ENCODE measurements around the gene DARS1. TPM values are rescaled to one million over a fixed set of nuclear protein-coding genes. Genes with fewer than 3 reads are reported as not detected.
A peak's percentile ranks its signal among the peaks of the same experiment; 100 is the strongest.

The DARS1 gene
- total RNA-seq, 1 experiment from 2014 or later, result 85.3 TPM

DNA sequence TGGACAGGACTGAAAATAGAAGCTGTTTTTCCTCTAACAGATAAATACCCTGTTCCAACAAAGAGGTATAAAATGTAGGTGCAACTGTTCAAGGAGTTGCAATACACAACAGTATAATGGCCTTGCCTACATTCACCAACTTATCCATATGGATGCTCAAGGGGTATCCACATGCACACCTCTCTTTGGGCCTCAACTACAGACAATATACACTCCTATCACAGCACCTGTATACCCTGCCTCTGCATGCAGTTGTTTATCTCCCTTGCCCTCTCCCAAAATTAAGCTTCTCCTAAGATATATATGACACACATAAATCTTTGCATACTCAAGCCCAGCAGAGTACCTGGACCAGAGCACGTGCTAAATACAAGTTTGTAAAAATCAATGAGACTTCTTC, 37.3 kb downstream of the DARS1 start:
- Histone ChIP-seq H3K27ac (ENCODE audit: low read length) (peak overlapping the region; percentile 29), H3K27me3 (ENCODE audit: control insufficient read depth, insufficient read depth, low read length) (no peaks in the 10 kb centered on the region), H3K4me1 (ENCODE audit: control insufficient read depth, insufficient read depth, low read length) (peaks cover 31% of the 10 kb centered on the region), H3K9me3 (ENCODE audit: control insufficient read depth, insufficient read depth, low read depth, low read length) (peaks cover 3% of the 10 kb centered on the region; the same call in 1 of the 2 replicates), H3K36me3 (ENCODE audit: control insufficient read depth, insufficient read depth, low read length) (no peaks in the 10 kb centered on the region), H3K4me3 (ENCODE audit: low read depth in 2 of 2, low read length in 2 of 2) (peak overlapping the region in 1 of 2 experiments; percentile 33; a peak in 1 of 4 replicates)
- no TSS peak for BruUV-seq (replicated peaks)
- intact Hi-C loops (cut with micrococcal nuclease; ENCODE audit: unreplicated experiment) (no loop called here), in situ Hi-C loops (cut with HindIII; ENCODE audit: low pct_unique_long_range_greater_than_20kb, low sequenced_read_pairs) (no loop called here)
- no peak for DNase-seq (ENCODE audit: low read depth, low spot score)
- peak; percentile 43 for ATAC-seq
- TF ChIP-seq, protein P1, sequence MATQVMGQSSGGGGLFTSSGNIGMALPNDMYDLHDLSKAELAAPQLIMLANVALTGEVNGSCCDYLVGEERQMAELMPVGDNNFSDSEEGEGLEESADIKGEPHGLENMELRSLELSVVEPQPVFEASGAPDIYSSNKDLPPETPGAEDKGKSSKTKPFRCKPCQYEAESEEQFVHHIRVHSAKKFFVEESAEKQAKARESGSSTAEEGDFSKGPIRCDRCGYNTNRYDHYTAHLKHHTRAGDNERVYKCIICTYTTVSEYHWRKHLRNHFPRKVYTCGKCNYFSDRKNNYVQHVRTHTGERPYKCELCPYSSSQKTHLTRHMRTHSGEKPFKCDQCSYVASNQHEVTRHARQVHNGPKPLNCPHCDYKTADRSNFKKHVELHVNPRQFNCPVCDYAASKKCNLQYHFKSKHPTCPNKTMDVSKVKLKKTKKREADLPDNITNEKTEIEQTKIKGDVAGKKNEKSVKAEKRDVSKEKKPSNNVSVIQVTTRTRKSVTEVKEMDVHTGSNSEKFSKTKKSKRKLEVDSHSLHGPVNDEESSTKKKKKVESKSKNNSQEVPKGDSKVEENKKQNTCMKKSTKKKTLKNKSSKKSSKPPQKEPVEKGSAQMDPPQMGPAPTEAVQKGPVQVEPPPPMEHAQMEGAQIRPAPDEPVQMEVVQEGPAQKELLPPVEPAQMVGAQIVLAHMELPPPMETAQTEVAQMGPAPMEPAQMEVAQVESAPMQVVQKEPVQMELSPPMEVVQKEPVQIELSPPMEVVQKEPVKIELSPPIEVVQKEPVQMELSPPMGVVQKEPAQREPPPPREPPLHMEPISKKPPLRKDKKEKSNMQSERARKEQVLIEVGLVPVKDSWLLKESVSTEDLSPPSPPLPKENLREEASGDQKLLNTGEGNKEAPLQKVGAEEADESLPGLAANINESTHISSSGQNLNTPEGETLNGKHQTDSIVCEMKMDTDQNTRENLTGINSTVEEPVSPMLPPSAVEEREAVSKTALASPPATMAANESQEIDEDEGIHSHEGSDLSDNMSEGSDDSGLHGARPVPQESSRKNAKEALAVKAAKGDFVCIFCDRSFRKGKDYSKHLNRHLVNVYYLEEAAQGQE (IDR thresholded peaks at IDR 0.05; ENCODE audit: insufficient read depth in 1 of 2, low read depth in 2 of 2, low read length in 1 of 2), result no peak
- TF ChIP-seq, protein P2, sequence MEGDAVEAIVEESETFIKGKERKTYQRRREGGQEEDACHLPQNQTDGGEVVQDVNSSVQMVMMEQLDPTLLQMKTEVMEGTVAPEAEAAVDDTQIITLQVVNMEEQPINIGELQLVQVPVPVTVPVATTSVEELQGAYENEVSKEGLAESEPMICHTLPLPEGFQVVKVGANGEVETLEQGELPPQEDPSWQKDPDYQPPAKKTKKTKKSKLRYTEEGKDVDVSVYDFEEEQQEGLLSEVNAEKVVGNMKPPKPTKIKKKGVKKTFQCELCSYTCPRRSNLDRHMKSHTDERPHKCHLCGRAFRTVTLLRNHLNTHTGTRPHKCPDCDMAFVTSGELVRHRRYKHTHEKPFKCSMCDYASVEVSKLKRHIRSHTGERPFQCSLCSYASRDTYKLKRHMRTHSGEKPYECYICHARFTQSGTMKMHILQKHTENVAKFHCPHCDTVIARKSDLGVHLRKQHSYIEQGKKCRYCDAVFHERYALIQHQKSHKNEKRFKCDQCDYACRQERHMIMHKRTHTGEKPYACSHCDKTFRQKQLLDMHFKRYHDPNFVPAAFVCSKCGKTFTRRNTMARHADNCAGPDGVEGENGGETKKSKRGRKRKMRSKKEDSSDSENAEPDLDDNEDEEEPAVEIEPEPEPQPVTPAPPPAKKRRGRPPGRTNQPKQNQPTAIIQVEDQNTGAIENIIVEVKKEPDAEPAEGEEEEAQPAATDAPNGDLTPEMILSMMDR (IDR thresholded peaks at IDR 0.05), result no peak
- TF ChIP-seq TCF7L2 (IDR thresholded peaks at IDR 0.05; ENCODE audit: low read depth, low read length) (no peak), POLR2AphosphoS5 (IDR thresholded peaks at IDR 0.05; ENCODE audit: low read depth, low read length) (no peak), SIN3A (IDR thresholded peaks at IDR 0.05; ENCODE audit: borderline replicate concordance, insufficient read depth, low read depth, low read length) (no peak)
- POLR2A ChIA-PET, result interaction anchor here (0.7 kb wide), 1 partner anchor 18 kb away, joined by 7 read pairs; no protein-coding TSS in a partner anchor
- CTCF ChIA-PET, result no interaction called here

DNA sequence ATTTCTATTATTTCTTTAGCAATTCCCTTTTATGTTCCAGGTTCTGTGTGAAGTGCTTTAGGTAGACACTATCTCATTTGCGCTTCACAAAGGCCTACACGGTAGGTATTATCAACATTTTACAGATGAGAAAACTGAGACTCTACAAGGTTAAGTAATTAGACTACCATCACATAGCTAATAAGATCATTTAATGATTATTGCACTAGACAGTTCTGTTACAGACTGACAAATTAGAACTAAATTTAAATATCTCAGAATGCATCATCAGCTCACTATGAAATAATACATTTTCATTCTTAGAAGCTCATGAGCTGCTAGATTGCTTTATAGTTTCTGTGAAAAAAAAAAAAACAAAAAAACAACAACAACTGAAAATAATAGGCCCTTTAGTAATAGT, 37.9 kb downstream of the DARS1 start:
- Histone ChIP-seq H3K9me3 (ENCODE audit: control insufficient read depth, insufficient read depth, low read depth, low read length) (peaks cover 3% of the 10 kb centered on the region; the same call in 1 of the 2 replicates), H3K4me3 (ENCODE audit: low read depth in 2 of 2, low read length in 2 of 2) (no peak overlapping the region), H3K27ac (ENCODE audit: low read length) (no peak overlapping the region), H3K36me3 (ENCODE audit: control insufficient read depth, insufficient read depth, low read length) (no peaks in the 10 kb centered on the region; the same call in 1 of the 2 replicates), H3K27me3 (ENCODE audit: control insufficient read depth, insufficient read depth, low read length) (no peaks in the 10 kb centered on the region), H3K4me1 (ENCODE audit: control insufficient read depth, insufficient read depth, low read length) (peaks cover 31% of the 10 kb centered on the region)
- intact Hi-C loops (cut with micrococcal nuclease; ENCODE audit: unreplicated experiment) (no loop called here), in situ Hi-C loops (cut with HindIII; ENCODE audit: low pct_unique_long_range_greater_than_20kb, low sequenced_read_pairs) (no loop called here)
- no TSS peak for BruUV-seq (replicated peaks)
- no peak for DNase-seq (ENCODE audit: low read depth, low spot score)
- ChIA-PET CTCF (no interaction called here), POLR2A (no interaction called here)
- no peak for TF ChIP-seq POLR2AphosphoS5 (IDR thresholded peaks at IDR 0.05; ENCODE audit: low read depth, low read length)
- TF ChIP-seq, protein P1 (IDR thresholded peaks at IDR 0.05; ENCODE audit: insufficient read depth in 1 of 2, low read depth in 2 of 2, low read length in 1 of 2), result no peak
- TF ChIP-seq TCF7L2 (IDR thresholded peaks at IDR 0.05; ENCODE audit: low read depth, low read length), result no peak
- TF ChIP-seq, protein P2 (IDR thresholded peaks at IDR 0.05), result no peak
- no peak for TF ChIP-seq SIN3A (IDR thresholded peaks at IDR 0.05; ENCODE audit: borderline replicate concordance, insufficient read depth, low read depth, low read length)
- no peak for ATAC-seq
